Measurements from ENCODE around the gene TRIM43. TPM values are rescaled to one million over a fixed set of nuclear protein-coding genes. Genes with fewer than 3 reads are reported as not detected.
"Not testable (repeated sequence)": the region's sequence is repeated elsewhere in the genome, so short reads cannot be mapped to it uniquely, and the experiment has no call there.

TRIM43 gene
- under 1 TPM in 3 of 8 experiments, not detected in 5; 0.31 to 0.42 (median 0.31) TPM for total RNA-seq

DNA sequence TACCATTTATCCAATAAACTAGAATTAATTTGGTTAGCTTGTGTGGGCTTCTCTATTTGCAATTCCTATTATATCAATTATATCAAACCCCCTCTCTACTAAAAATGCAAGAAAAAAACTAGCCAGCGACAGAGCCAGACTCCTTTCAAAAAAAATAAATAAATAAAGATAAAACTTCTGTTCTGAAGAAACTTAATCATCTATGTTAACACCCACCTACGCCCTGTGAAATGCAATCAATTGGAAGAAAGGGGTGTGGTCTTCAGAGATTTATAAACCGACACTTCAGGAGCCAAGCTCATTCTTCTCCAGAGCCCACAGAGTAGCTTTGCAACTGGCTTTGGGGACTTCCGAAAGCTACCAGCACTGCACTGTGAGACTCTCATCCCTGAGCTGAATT, at the start of gene TRIM43:
TSS of gene TRIM43 (plus strand) at position 301 of the 400 bp plus-strand sequence. CDS start 2,023 bp downstream, outside the sequence.
- H3K4me1 ChIP-seq (replicated peaks in 1 of 2); H3K27ac ChIP-seq; ATAC-seq (replicated peaks in 6 of 8); in situ Hi-C loops (cut with MboI; ENCODE audit: low pct_unique_long_range_greater_than_20kb in 2 of 9, low sequenced_read_pairs in 9 of 9, unreplicated experiment in 9 of 9); H3K4me3 ChIP-seq: not testable (repeated sequence)
- no CpG with 5 or more reads among the region's 4 CpGs for WGBS, 10 experiments

DNA sequence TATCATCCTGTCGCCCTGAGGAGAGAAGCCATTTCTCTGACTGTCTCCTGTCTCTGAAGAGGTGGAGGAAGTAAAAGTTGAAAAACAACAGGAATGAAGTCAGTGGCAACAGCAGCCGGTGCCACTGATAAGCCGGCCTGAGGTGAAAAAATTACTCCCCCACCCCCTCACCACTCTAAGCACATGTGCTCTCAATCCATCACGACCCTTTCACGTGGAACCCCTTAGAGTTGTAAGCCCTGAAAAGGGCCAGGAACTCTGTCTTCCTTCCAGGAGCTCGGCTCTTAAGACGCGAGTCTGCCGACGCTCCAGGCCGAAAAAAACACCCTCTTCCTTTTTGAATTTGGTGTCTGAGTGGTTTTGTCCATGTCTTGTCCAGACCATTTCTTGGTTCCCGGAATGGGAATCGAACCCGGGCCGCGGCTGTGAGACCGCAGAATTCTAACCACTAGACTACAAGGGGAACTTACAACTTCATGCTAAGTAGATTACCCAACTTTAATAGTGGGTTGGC, 40.7 kb upstream of the TRIM43 start:
- 25 to 95% (median 88%) methylated on average over 1 to 15 of the region's 17 CpGs; no CpG with 5 or more reads in 1 of the 10 experiments for WGBS, 10 experiments
- in situ Hi-C loops (cut with MboI; ENCODE audit: low pct_unique_long_range_greater_than_20kb in 2 of 9, low sequenced_read_pairs in 9 of 9, unreplicated experiment in 9 of 9), result no loop called here

DNA sequence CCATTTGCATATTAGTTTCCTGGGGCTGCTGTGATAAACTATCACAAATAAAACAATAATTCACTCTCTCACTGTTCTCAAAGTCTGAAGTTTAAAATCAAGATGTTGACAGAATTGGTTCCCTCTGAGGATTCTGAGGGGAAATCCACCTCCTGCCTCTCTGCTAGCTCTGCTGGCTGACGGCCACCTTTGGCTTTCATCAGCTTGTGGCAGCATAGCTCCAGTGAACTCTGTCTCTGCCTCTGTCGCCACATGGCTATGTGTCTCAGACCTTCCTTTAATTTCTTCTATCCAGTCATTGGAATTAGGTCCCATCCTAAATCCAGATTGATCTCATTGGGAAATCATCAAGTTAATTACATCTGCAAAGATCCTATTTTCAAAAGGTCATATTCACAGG, 38.9 kb upstream of the TRIM43 start:
- no peak overlapping the region for H3K27ac ChIP-seq
- no peaks in the 10 kb centered on the region for H3K4me1 ChIP-seq (replicated peaks in 1 of 2)
- peak in 1 of 8 experiments; percentile 27 for ATAC-seq (replicated peaks in 6 of 8)
- WGBS, 10 experiments, result 0 to 100% (median 72%) methylated on average over 1 to 2 of the region's 2 CpGs; no CpG with 5 or more reads in 3 of the 10 experiments
- H3K4me3 ChIP-seq, result no peak overlapping the region
- in situ Hi-C loops (cut with MboI; ENCODE audit: low pct_unique_long_range_greater_than_20kb in 2 of 9, low sequenced_read_pairs in 9 of 9, unreplicated experiment in 9 of 9), result no loop called here

More for the DNA sequence above, 40.7 kb upstream of the TRIM43 start:
- H3K27ac ChIP-seq, result no peak overlapping the region
- no peak overlapping the region for H3K4me3 ChIP-seq
- H3K4me1 ChIP-seq (replicated peaks in 1 of 2), result no peaks in the 10 kb centered on the region
- no peak for ATAC-seq (replicated peaks in 6 of 8)

DNA sequence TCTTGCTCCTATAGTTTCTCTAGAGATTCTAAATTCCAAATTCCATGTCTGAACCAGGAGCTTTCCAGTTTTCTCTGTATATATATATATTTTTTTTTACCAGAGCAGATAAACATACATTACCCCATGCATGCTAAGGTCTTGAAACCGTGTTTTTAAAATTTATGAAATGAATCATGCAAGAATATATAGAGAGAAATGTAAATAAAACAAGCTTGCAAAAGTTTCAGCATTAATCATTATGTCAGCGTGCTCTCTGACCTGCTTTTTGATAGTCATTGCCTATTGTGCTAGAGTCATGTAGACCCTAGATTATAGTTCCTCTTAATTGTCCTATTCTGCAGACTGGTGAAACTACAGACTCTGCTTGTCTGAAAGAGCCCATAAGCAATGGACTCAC, 22.6 kb upstream of the TRIM43 start:
- WGBS, 10 experiments, result 0 to 90% (median 57%) methylated on average over 1 to 2 of the region's 2 CpGs; no CpG with 5 or more reads in 2 of the 10 experiments
- in situ Hi-C loops (cut with MboI; ENCODE audit: low pct_unique_long_range_greater_than_20kb in 2 of 9, low sequenced_read_pairs in 9 of 9, unreplicated experiment in 9 of 9), result no loop called here
- Histone ChIP-seq H3K27ac (no peak overlapping the region), H3K4me1 (replicated peaks in 1 of 2) (no peaks in the 10 kb centered on the region), H3K4me3 (no peak overlapping the region)
- no peak for ATAC-seq (replicated peaks in 6 of 8)

DNA sequence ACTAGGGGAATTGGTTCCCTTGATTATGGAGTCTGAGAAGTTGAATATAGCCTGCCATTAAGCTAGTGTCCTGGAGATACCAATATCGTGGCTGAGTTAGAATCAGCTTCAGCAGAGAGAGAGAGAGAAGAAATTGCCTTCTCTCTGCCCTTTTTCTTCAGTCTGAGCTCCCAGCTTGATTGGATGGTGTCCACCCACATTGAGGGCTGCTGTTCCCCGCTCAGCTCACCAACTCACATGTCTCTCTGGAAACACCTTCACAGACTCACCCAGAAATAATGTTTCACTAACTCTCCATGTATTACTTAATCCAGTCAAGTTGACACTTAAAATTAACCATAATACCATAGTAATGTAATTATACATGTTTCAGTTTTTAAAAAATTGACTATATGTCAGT, 17.9 kb upstream of the TRIM43 start:
- H3K4me3 ChIP-seq, result no peak overlapping the region
- in situ Hi-C loops (cut with MboI; ENCODE audit: low pct_unique_long_range_greater_than_20kb in 2 of 9, low sequenced_read_pairs in 9 of 9, unreplicated experiment in 9 of 9), result no loop called here
- H3K4me1 ChIP-seq (replicated peaks in 1 of 2), result no peaks in the 10 kb centered on the region
- 33 to 100% (median 88%) methylated on average over 1 to 2 of the region's 2 CpGs; no CpG with 5 or more reads in 5 of the 10 experiments for WGBS, 10 experiments
- ATAC-seq (replicated peaks in 6 of 8), result no peak
- H3K27ac ChIP-seq, result no peak overlapping the region

DNA sequence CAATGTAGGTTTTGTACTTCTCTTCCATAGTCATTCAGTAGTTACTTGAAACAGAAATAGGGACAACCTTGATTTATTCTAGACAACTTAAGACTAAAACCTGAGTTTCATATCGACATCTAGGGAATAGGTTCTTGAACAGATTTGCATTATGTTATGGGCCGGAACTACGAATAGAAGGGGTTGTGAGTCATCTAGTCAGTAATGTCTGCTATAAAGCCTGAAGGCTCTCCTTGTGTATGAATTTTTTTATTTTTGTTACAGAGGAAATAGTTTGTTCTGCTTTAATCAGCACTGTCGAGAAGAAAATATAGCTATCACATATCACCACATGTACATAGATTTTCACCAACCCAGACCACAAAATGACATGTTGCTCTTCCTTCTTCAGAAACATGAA, 17.3 kb upstream of the TRIM43 start:
- peak in 2 of 8 experiments; percentile 31 to 72 for ATAC-seq (replicated peaks in 6 of 8)
- 6 to 95% (median 72%) methylated on average over 2 to 4 of the region's 4 CpGs; no CpG with 5 or more reads in 1 of the 10 experiments for WGBS, 10 experiments
- Histone ChIP-seq H3K27ac (no peak overlapping the region), H3K4me1 (replicated peaks in 1 of 2) (no peaks in the 10 kb centered on the region), H3K4me3 (no peak overlapping the region)
- in situ Hi-C loops (cut with MboI; ENCODE audit: low pct_unique_long_range_greater_than_20kb in 2 of 9, low sequenced_read_pairs in 9 of 9, unreplicated experiment in 9 of 9), result no loop called here

DNA sequence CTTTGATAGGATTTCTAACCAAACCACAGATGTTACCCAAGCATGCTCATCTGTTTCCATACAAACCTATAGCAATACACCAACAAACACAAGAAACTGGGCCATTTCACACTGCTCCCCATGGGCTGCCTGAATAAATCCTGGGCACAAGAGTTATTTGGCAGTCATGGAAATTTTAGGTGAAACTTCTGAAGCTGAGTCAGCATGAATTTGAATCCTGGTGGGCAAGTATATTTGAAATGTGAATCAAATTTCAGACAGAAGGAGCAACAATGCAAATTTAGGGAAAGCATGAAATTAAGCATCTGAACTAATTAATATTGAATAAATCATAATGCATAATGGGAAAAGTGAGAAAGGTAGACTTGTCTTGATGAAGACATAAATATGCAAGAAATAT, 15.9 kb upstream of the TRIM43 start:
- Histone ChIP-seq H3K27ac (no peak overlapping the region), H3K4me1 (replicated peaks in 1 of 2) (no peaks in the 10 kb centered on the region), H3K4me3 (no peak overlapping the region)
- no peak for ATAC-seq (replicated peaks in 6 of 8)
- in situ Hi-C loops (cut with MboI; ENCODE audit: low pct_unique_long_range_greater_than_20kb in 2 of 9, low sequenced_read_pairs in 9 of 9, unreplicated experiment in 9 of 9), result no loop called here

DNA sequence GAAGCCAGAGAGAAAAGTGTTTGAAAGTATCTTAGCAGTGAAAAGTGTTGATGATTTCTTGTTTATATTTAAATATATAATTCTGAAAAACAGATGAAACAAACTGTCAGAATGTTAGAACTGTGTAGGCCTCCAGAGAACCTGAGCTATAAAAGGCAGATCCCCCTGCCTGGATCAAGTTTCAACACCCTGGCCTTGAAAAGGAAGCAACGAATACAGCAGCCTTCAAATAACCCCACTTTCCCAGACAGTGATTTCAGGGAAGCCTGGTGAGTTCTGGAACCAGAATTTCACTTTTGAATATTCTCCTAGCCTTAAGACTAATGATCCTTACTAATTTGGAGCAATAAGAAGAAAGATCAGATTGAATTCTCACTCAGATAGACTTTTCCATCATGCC, 13.3 kb upstream of the TRIM43 start:
- 0 to 63% (median 17%) methylated on average over 1 of the region's 1 CpG; no CpG with 5 or more reads in 1 of the 10 experiments for WGBS, 10 experiments
- peak in 1 of 8 experiments; percentile 77 for ATAC-seq (replicated peaks in 6 of 8)
- H3K4me3 ChIP-seq, result no peak overlapping the region
- in situ Hi-C loops (cut with MboI; ENCODE audit: low pct_unique_long_range_greater_than_20kb in 2 of 9, low sequenced_read_pairs in 9 of 9, unreplicated experiment in 9 of 9), result no loop called here
- H3K27ac ChIP-seq, result no peak overlapping the region
- no peaks in the 10 kb centered on the region for H3K4me1 ChIP-seq (replicated peaks in 1 of 2)

DNA sequence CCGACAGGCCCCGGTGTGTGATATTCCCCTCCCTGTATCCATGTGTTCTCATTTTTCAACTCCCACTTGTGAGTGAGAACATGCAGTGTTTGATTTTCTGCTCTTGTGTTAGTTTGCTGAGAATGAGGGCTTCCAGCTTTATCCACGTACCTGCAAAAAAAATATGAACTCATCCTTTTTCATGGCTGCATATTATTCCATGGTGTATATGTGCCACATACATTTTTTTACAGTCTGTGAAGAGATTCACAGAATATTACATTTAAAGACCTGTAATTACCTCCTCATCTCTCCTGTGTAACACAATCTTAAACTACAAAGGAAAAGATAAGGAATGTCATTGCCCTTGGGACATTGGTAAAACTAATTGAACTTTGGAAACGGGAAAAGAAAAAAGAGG, 8.3 kb upstream of the TRIM43 start:
- H3K27ac ChIP-seq; H3K4me3 ChIP-seq; ATAC-seq (replicated peaks in 6 of 8); H3K4me1 ChIP-seq (replicated peaks in 1 of 2); in situ Hi-C loops (cut with MboI; ENCODE audit: low pct_unique_long_range_greater_than_20kb in 2 of 9, low sequenced_read_pairs in 9 of 9, unreplicated experiment in 9 of 9): not testable (repeated sequence)
- 27 to 100% (median 79%) methylated on average over 1 to 2 of the region's 4 CpGs for WGBS, 10 experiments

DNA sequence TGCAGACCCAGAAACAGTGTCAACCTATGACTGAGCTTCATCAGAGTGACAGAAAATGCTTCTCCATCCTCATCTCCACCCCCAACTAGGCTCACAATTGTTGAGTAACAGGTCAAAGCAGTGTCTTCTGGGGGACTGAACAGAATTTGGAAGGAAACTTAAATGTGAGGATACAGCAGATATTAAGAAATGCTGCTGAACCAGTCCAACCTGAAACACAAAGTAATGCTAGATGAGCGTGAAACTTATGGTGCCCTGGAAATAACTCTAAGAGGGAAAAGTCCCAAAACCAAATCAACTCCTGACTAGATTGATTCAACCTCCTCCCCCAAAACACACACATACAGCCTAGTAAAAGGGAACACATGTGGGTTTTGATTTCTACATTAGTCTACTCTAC, 7.5 kb upstream of the TRIM43 start:
- WGBS, 10 experiments, result 38 to 100% (median 86%) methylated on average over 1 of the region's 1 CpG; no CpG with 5 or more reads in 7 of the 10 experiments
- H3K4me1 ChIP-seq (replicated peaks in 1 of 2); H3K27ac ChIP-seq; in situ Hi-C loops (cut with MboI; ENCODE audit: low pct_unique_long_range_greater_than_20kb in 2 of 9, low sequenced_read_pairs in 9 of 9, unreplicated experiment in 9 of 9); H3K4me3 ChIP-seq; ATAC-seq (replicated peaks in 6 of 8): not testable (repeated sequence)

DNA sequence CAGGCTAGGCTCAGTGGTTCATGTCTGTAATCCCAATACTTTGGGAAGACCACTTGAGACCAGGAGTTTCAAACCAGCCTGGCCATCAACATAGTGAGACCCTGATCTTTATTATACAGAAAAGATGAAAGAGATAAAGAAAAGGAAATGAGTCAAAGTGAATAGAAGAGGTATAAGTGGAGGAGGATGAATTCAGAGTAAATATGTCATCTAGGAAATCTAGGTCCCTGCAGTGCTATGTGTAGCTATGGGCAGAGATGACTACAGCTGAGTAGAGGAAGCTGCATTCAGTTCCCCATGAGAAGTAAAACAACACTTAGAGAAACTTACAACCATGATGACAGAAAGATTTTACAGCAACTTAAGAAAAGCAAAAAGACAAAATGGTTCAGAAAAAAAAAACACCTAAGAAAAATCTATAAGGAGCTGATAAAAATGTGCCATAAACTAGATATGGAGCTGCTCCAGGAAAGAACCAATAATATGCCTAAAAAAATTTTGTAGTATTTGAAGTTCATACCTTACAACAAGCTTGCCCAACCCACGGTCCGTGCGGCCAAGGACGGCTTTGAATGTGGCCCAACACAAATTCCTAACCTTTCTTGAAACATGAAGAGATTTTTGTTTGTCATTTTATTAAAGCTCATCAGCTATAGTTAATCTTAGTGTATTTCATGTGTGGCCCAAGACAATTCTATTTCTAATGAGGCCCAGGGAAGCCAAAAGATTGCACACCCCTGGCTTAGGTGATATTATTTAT, 1.8 kb upstream of the TRIM43 start:
- H3K4me3 ChIP-seq; in situ Hi-C loops (cut with MboI; ENCODE audit: low pct_unique_long_range_greater_than_20kb in 2 of 9, low sequenced_read_pairs in 9 of 9, unreplicated experiment in 9 of 9); ATAC-seq (replicated peaks in 6 of 8); H3K4me1 ChIP-seq (replicated peaks in 1 of 2); H3K27ac ChIP-seq: not testable (repeated sequence)
- 74 to 90% (median 81%) methylated on average over 4 of the region's 4 CpGs; no CpG with 5 or more reads in 4 of the 10 experiments for WGBS, 10 experiments

DNA sequence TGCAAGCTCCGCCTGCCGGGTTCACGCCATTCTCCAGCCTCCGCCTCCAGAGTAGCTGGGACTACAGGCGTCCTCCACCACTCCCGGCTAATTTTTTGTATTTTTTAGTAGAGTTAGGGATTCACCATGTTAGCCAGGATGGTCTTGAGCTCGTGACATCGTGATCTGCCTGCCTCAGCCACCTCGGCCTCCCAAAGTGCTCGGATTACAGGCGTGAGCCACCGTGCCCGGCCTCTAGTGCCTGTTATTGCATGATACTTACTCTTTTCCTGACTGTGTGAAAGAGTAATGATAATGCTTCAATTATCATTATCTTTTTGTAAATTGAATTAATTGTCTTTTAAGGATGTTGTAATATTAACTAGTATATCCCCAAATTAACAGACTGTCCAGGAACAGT, 1.2 kb downstream of the TRIM43 start:
- WGBS, 10 experiments, result 77 to 100% (median 84%) methylated on average over 1 to 12 of the region's 13 CpGs; no CpG with 5 or more reads in 4 of the 10 experiments
- H3K4me3 ChIP-seq; ATAC-seq (replicated peaks in 6 of 8); H3K27ac ChIP-seq; H3K4me1 ChIP-seq (replicated peaks in 1 of 2); in situ Hi-C loops (cut with MboI; ENCODE audit: low pct_unique_long_range_greater_than_20kb in 2 of 9, low sequenced_read_pairs in 9 of 9, unreplicated experiment in 9 of 9): not testable (repeated sequence)

DNA sequence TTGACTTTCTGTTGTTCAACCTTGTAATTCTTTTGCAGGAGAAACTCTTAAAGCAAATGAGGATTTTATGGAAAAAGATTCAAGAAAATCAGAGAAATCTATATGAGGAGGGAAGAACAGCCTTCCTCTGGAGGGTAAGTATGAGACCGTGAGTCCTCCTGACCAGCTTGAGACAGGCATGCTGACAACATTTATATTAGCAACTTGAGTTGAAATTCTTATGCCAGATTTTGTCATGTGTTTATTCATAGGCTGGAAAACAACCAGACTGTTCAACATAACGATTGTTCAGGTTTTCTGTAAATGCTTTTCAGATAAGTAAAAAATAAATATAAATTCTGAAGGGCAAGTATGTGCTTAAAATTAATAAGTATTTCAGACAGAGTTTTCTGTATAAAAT, 3.2 kb downstream of the TRIM43 start:
- ATAC-seq (replicated peaks in 6 of 8), result peak in 2 of 8 experiments; percentile 67 to 82
- H3K4me1 ChIP-seq (replicated peaks in 1 of 2); H3K27ac ChIP-seq; in situ Hi-C loops (cut with MboI; ENCODE audit: low pct_unique_long_range_greater_than_20kb in 2 of 9, low sequenced_read_pairs in 9 of 9, unreplicated experiment in 9 of 9); H3K4me3 ChIP-seq: not testable (repeated sequence)
- no CpG with 5 or more reads among the region's 2 CpGs for WGBS, 10 experiments

DNA sequence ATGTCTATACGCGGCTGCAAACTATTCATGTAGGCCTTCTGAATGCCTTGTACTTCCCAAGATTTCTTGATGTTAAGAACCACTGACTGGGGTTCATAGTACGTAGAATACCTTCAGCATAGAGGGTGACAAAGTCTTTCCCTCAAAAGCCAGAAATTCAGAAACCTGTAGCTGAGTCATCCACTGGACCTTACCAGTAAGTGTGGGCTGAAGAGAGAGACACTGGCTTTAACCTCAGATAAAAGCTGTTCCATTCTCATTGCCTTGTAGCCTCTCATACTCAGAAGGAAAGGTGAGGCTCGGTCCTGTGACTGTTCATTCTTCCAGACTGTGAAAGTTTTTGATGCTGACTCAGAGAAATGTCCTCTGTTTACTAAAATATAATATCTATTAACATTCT, 9.5 kb downstream of the TRIM43 start:
- H3K4me3 ChIP-seq; H3K27ac ChIP-seq; ATAC-seq (replicated peaks in 6 of 8); H3K4me1 ChIP-seq (replicated peaks in 1 of 2); in situ Hi-C loops (cut with MboI; ENCODE audit: low pct_unique_long_range_greater_than_20kb in 2 of 9, low sequenced_read_pairs in 9 of 9, unreplicated experiment in 9 of 9): not testable (repeated sequence)
- no CpG with 5 or more reads among the region's 4 CpGs for WGBS, 10 experiments
